NCI-H1105 treated with DMSO at 0.1 percent for 48 hours (cell line): ENCODE results near the gene PAX6.
"Not testable (repeated sequence)": the region's sequence is repeated elsewhere in the genome, so short reads cannot be mapped to it uniquely, and the experiment has no call there.

Experiments
- DNase-seq: peaks from one replicate; lab custom pipeline; 2025; lab: John Stamatoyannopoulos, UW

PAX6 gene

DNA sequence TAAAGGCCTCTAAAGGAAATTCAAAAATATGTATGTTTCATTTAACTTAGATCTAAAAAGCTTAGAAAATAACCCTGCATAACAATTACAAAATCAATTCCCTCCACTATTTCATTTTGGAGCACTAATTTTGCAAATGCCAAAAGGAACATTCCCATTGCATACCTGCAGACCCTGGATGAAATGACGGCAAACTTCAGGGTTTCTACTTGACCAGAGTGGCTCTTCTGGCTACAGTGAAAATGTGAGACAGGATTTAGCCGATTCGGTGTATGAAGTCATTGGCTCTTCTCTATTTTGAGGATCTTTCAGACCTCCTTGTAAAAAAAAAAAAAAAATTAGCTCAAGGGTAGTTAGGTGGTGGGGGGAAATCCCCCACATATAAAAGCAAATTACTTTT, 44.1 kb downstream of the PAX6 start:
- DNase-seq = no peak

DNA sequence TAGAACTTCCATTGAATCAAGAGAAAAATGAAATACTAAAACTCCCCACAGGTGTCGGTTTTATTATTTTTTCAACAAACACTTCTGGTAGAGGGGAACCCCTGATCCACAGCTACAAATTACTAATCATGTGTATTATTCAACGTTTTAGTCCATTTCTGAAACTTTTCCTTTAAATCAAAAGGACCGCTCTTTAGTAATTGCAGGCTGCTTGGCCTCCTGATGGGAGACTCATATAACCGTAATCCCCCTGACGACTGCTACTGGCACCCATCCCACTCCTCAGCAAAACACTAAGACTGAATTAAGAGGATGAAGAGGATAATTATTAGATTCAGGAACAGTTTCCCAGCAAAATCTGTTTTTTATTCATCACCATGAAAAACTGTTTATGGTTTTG, 46.4 kb downstream of the PAX6 start:
- peak; percentile 73 for DNase-seq

GRCh38 chr11:31764261-31764660, 46.9 kb downstream of the PAX6 start:
- DNase-seq = no peak

GRCh38 chr11:31763296-31763695, 47.8 kb downstream of the PAX6 start:
- no peak for DNase-seq

DNA sequence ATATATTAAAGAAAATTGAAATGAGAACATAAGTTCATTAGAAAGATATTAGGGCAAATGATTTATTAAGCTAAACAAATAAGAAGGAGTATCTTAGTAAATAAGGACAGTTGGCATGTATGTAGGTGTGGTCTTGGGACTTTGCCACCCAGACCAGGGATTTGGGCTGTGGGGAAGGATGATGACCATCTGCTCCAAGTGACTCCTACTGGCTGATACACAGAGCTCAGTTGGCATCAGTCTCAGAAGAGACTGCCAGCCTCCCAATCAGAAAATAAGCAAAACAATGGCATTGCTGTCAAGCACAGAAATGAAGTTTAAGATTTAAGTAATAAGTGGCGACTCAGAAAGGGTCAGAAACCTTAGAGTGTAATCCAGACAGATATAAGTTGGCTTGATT, 49.5 kb downstream of the PAX6 start:
- no peak for DNase-seq

DNA sequence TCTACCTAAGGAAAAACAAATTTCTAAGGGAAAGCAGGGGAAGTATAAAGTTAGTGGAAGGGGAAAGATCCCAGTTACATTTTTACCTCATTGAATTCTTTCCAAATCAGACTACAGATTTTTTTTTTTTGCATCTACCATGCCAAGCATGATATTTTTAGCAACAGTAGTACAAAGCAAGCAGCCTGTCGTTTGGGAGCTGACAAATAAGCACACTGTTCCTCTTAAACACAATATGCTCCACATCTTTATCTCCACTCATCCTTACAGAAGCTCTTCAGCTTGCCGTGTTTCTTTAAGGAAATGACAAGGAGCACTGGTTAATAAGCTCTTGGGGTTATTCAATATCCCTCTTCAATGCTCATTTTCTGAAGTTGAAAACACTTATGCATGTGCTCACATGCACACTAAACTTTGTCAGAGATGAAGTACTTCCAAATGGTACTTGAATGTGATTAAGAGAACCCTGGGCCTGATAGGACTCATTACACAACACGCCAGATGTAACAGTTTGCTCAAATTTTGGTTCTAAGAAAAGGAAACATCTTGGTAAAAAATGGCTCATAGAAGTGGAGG, 53.8 kb downstream of the PAX6 start:
- DNase-seq = peak; percentile 93

DNA sequence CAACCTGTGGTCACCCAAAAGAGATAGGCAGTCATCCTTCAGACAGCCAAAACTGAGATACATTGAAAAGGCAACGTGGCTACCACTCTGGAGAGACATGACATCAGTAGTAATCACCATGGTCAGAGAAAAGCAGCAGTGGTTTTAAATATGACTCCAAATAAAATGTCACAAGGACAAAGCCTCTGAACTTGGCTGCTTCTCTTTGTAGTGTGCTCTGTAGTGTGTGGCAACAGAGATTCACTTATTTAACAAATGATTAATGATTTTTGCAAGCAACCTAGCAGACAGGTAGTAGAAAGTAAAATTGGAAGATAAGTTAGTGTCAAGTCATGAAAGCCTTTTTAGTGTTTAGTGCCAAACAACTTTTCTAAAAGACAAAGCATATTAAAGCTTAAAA, 63.5 kb downstream of the PAX6 start:
- no peak for DNase-seq

- DNase-seq = not testable (repeated sequence)
These were observed 70.3 kb downstream of the PAX6 start for GRCh38 chr11:31740731-31741368.

- DNase-seq = no peak
These were observed 71.0 kb downstream of the PAX6 start for GRCh38 chr11:31740131-31740530.
